CD14-positive monocyte (primary cell): ENCODE data around the gene CDH4. TPM values are rescaled to one million over a fixed set of nuclear protein-coding genes. Genes with fewer than 3 reads are reported as not detected.

Experiments
- DNase-seq, 3 donors: peaks; one replicate each; pipeline ENCODE4 v3.0.0-alpha.2; 2011 to 2022
- H2AFZ ChIP-seq: 2 replicates; pipeline ENCODE4 v1.6.0; 2012; ENCODE audit warnings: mild to moderate bottlenecking, low read depth, low read length, inconsistent platforms; ENCODE audit not compliant: insufficient read depth, poor library complexity, severe bottlenecking
- H3K27ac ChIP-seq, 2 donors: 1 replicate in 1 of 2; 2 replicates in 1 of 2; pipeline ENCODE4 v1.5.1; 2012 to 2013; ENCODE audit warnings: low read length in 2 of 2, control low read depth in 1 of 2, inconsistent platforms in 1 of 2, low read depth in 1 of 2, mild to moderate bottlenecking in 1 of 2
- H3K27me3 ChIP-seq, 2 donors: one replicate each; pipeline versions ENCODE4 v1.6.0 to v1.6.1; 2011 to 2013; ENCODE audit warnings: low read length in 2 of 2; ENCODE audit not compliant: control insufficient read depth in 2 of 2, insufficient read depth in 2 of 2
- H3K36me3 ChIP-seq, 2 donors: replicated peaks in 1 of 2; 1 replicate in 1 of 2; 2 replicates in 1 of 2; pipeline versions ENCODE4 v1.5.1 to v1.6.1; 2012 to 2013; ENCODE audit warnings: low read length in 2 of 2, control low read depth in 1 of 2, inconsistent platforms in 1 of 2, mild to moderate bottlenecking in 1 of 2; ENCODE audit not compliant: insufficient read depth in 2 of 2, control insufficient read depth in 1 of 2
- H3K4me1 ChIP-seq, 2 donors: 1 replicate in 1 of 2; 2 replicates in 1 of 2; pipeline versions ENCODE4 v1.5.1 to v1.6.1; 2012 to 2013; ENCODE audit warnings: low read length in 2 of 2, control low read depth in 1 of 2, inconsistent platforms in 1 of 2, mild to moderate bottlenecking in 1 of 2, moderate library complexity in 1 of 2; ENCODE audit not compliant: insufficient read depth in 2 of 2, control insufficient read depth in 1 of 2
- H3K4me2 ChIP-seq: replicated peaks from 2 replicates; pipeline ENCODE3; 2012; ENCODE audit warnings: low read length, moderate library complexity, mild to moderate bottlenecking; ENCODE audit not compliant: poor library complexity, severe bottlenecking; ENCODE audit errors: extremely low read depth
- H3K4me3 ChIP-seq, 3 experiments: fragments of 200-600 bp in 1 of 3; sonication (generic) in 1 of 3; replicated peaks in 1 of 3; 1 replicate in 2 of 3; 2 replicates in 1 of 3; pipeline ENCODE4 v1.5.1; 2011 to 2013; ENCODE audit warnings: low read length in 3 of 3, mild to moderate bottlenecking in 3 of 3, control low read depth in 2 of 3, low read depth in 2 of 3, inconsistent platforms in 1 of 3, moderate library complexity in 1 of 3
- H3K79me2 ChIP-seq: 2 replicates; pipeline ENCODE4 v1.6.0; 2012; ENCODE audit warnings: mild to moderate bottlenecking, control low read depth, inconsistent platforms, low read length, moderate library complexity; ENCODE audit not compliant: insufficient read depth
- H3K9ac ChIP-seq: 2 replicates; pipeline ENCODE4 v1.6.0; 2017; ENCODE audit warnings: low read length, mild to moderate bottlenecking; ENCODE audit not compliant: insufficient read depth, poor library complexity, severe bottlenecking
- H3K9me3 ChIP-seq, 2 donors: replicated peaks in 1 of 2; 1 replicate in 1 of 2; 2 replicates in 1 of 2; pipeline versions ENCODE4 v1.5.1 to v1.6.1; 2012 to 2013; ENCODE audit warnings: low read length in 2 of 2, control low read depth in 1 of 2; ENCODE audit not compliant: control insufficient read depth in 1 of 2, insufficient read depth in 1 of 2
- H4K20me1 ChIP-seq: 2 replicates; pipeline ENCODE4 v1.6.0; 2012; ENCODE audit warnings: mild to moderate bottlenecking, low read length, control low read depth, moderate library complexity; ENCODE audit not compliant: insufficient read depth
- H3K27ac Mint-ChIP-seq, 7 donors: one replicate each; pipeline ENCODE4 v1.8.0; 2020; ENCODE audit warnings: mild to moderate bottlenecking in 7 of 7, mixed read lengths in 7 of 7, moderate library complexity in 6 of 7, inconsistent platforms in 2 of 7
- H3K27me3 Mint-ChIP-seq, 3 donors: one replicate each; pipeline ENCODE4 v1.8.0; 2021 to 2022; ENCODE audit warnings: low read depth in 3 of 3, mild to moderate bottlenecking in 3 of 3, mixed read lengths in 3 of 3, moderate library complexity in 3 of 3, inconsistent platforms in 1 of 3
- H3K36me3 Mint-ChIP-seq, 2 donors: one replicate each; pipeline ENCODE4 v1.8.0; 2020; ENCODE audit warnings: mixed read lengths in 2 of 2, inconsistent platforms in 1 of 2, mild to moderate bottlenecking in 1 of 2
- H3K4me1 Mint-ChIP-seq: one replicate; pipeline ENCODE4 v1.8.0; 2020; ENCODE audit warnings: mild to moderate bottlenecking, mixed read lengths
- H3K4me3 Mint-ChIP-seq, 2 donors: one replicate each; pipeline ENCODE4 v1.8.0; 2020; ENCODE audit warnings: mild to moderate bottlenecking in 2 of 2, mixed read lengths in 2 of 2, moderate library complexity in 1 of 2
- H3K9me3 Mint-ChIP-seq, 7 donors: one replicate each; pipeline ENCODE4 v1.8.0; 2020 to 2022; ENCODE audit warnings: mixed read lengths in 7 of 7, mild to moderate bottlenecking in 6 of 7, moderate library complexity in 6 of 7, inconsistent platforms in 2 of 7
- CTCF ChIP-seq: fragments of 200-600 bp; IDR thresholded peaks from one replicate; pipeline ENCODE4 v1.8.0; 2022; ENCODE audit warnings: antibody characterized with exemption, mild to moderate bottlenecking
- WGBS: methylation state at CpG from one replicate; pipeline ENCODE4 v1.1.5; 2013; ENCODE audit warnings: missing lambda C conversion rate; ENCODE audit not compliant: insufficient coverage; 5-methylcytosine and 5-hydroxymethylcytosine counted together
- intact Hi-C, 2 donors: fragments of 100-400 bp; cut with micrococcal nuclease; formaldehyde crosslinking; loops; one replicate each; pipeline versions ENCODE4 v1.15.0 to v1.15.1; 2023
- polyA plus RNA-seq, 3 donors: library from polyadenylated mRNA; depleted of rRNA in 1 of 3; unstranded in 2 of 3; stranded (reverse) in 1 of 3; fragments of 300-500 nt in 2 of 3; fragments of >200 nt in 1 of 3; fragmentation: Illumina TruSeq in 2 of 3; gene quantifications; 1 replicate in 2 of 3; 2 replicates in 1 of 3; pipeline ENCODE4 v1.2.3, GENCODE V29; 2012 to 2021

CDH4 gene
- polyA plus RNA-seq, 3 donors: not detected

GRCh38 chr20:61815678-61816077 lies 563.6 kb downstream of the CDH4 start:
- H3K79me2 ChIP-seq: no peaks in the 10 kb centered on the region
- no peaks in the 10 kb centered on the region for H3K36me3 ChIP-seq
- Mint-ChIP-seq H3K36me3 (no peaks in the 10 kb centered on the region), H3K4me3 (no peak overlapping the region), H3K9me3 (peaks cover 0 to 48% (median 27%) of the 10 kb centered on the region in 7 donors), H3K27me3 (peaks cover 0 to 3% (median 0%) of the 10 kb centered on the region in 3 donors), H3K27ac (no peak overlapping the region), H3K4me1 (no peaks in the 10 kb centered on the region)
- intact Hi-C loops: no loop called here
- H4K20me1 ChIP-seq: no peaks in the 10 kb centered on the region
- no peak overlapping the region for H3K9ac ChIP-seq
- H3K27ac ChIP-seq: no peak overlapping the region
- H3K27me3 ChIP-seq: no peaks in the 10 kb centered on the region
- WGBS: 84% methylated on average over 5 of the region's 12 CpGs
- no peak overlapping the region for H3K4me3 ChIP-seq
- DNase-seq: no peak
- TF ChIP-seq CTCF: no peak
- peaks cover 0 to 96% of the 10 kb centered on the region in 2 donors for H3K9me3 ChIP-seq
- no peak overlapping the region for H3K4me2 ChIP-seq
- no peak overlapping the region for H2AFZ ChIP-seq
- no peaks in the 10 kb centered on the region for H3K4me1 ChIP-seq

DNA sequence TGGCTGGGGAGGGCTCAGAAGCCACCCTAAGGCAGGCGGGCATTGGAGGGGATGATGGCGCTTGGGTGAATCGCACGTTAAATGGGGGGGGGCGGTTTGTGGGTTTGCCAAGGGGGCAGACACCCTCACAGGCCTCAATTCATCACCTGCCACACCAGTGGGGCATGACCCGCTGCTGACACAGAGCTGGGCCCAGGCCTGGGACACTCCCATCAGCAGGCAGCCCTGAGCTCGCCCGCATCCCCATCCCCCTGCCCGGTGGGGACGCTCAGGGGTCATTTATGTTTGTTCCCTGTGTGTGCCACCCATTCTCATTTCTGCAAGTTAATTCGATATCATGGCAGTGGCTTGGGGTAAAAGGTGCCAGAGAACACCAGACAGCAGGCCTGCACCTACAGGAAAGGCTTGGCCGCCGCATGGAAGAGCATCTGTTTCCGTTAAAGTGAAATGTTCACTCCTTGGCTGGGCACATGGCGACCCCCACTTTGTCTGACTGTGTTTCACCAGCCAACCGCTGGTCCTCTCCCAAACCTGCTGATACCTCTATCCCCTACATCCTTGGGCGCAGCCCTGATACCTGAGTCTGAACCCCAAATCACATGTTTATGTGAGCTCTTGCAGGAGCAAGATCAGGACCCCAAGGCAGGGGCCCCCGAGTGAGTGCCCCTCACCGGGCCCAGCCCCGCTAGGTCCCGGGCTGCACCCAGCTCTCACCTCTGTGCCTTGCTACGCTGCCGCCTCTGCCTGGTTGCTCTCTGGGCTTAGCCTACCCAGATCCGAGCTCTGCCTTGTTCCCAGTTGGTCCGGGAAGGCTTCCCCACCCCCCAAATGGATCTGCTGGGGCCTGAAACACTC lies 564.8 kb downstream of the CDH4 start:
- no peak for DNase-seq
- Histone ChIP-seq H3K79me2 (no peaks in the 10 kb centered on the region), H4K20me1 (no peaks in the 10 kb centered on the region), H3K4me2 (no peak overlapping the region), H3K27ac (no peak overlapping the region), H3K9ac (no peak overlapping the region), H3K4me3 (no peak overlapping the region), H2AFZ (no peak overlapping the region), H3K36me3 (no peaks in the 10 kb centered on the region), H3K4me1 (no peaks in the 10 kb centered on the region), H3K27me3 (no peaks in the 10 kb centered on the region), H3K9me3 (peaks cover 5 to 95% of the 10 kb centered on the region in 2 donors)
- Mint-ChIP-seq H3K4me1 (no peaks in the 10 kb centered on the region), H3K36me3 (no peaks in the 10 kb centered on the region), H3K27ac (no peak overlapping the region), H3K4me3 (no peak overlapping the region), H3K27me3 (peaks cover 0 to 3% (median 0%) of the 10 kb centered on the region in 3 donors), H3K9me3 (peaks cover 0 to 43% (median 21%) of the 10 kb centered on the region in 7 donors)
- 83% methylated on average over 20 of the region's 25 CpGs for WGBS
- intact Hi-C loops: no loop called here
- no peak for TF ChIP-seq CTCF
